ENCODE measurements around the gene CDCA5. TPM values are rescaled to one million over a fixed set of nuclear protein-coding genes. Genes with fewer than 3 reads are reported as not detected.

The CDCA5 gene
- total and polyA plus RNA-seq, 2 of the 4 experiments (the other 2 are of a cell fraction), result 9.1 to 14.0 TPM

- POLR2A ChIA-PET (ENCODE audit: unreplicated experiment), result no interaction called here
- H2BK120ac ChIP-seq (ENCODE audit: low read depth, low read length), result no peak overlapping the region
- H4K8ac ChIP-seq (ENCODE audit: low read depth in 2 of 2, low read length in 2 of 2), result no peak overlapping the region
- H2BK20ac ChIP-seq (ENCODE audit: low read depth, low read length), result no peak overlapping the region
- CTCF ChIA-PET, result no interaction called here
- no peak overlapping the region for H2AFZ ChIP-seq (replicated peaks; ENCODE audit: low read length, poor library complexity)
- H3K4ac ChIP-seq (ENCODE audit: low read depth, low read length), result no peak overlapping the region
- H4K20me1 ChIP-seq (ENCODE audit: insufficient read depth, low read length), result no peaks in the 10 kb centered on the region
- H3K23ac ChIP-seq (ENCODE audit: low read depth, low read length), result no peak overlapping the region
- no peak overlapping the region for H3K14ac ChIP-seq (replicated peaks; ENCODE audit: low read depth, low read length)
- H3K27ac ChIP-seq (ENCODE audit: insufficient read depth, low read length), result no peak overlapping the region
- DNase-seq, result no peak
- in situ Hi-C loops (cut with MboI; ENCODE audit: low sequenced_read_pairs), result no loop called here
- dilution Hi-C loops (cut with HindIII; ENCODE audit: low sequenced_read_pairs, unreplicated experiment), result no loop called here
- no peaks in the 10 kb centered on the region for H3K4me1 ChIP-seq (ENCODE audit: control insufficient read depth, insufficient read depth, low read length)
- H3K9me3 ChIP-seq (ENCODE audit: control insufficient read depth, insufficient read depth, low read length), result no peaks in the 10 kb centered on the region
- no peak overlapping the region for H2AK9ac ChIP-seq (replicated peaks; ENCODE audit: low read depth, low read length, poor library complexity)
- H3K4me2 ChIP-seq (ENCODE audit: low read depth, low read length), result no peak overlapping the region
- no peak overlapping the region for H3K18ac ChIP-seq (ENCODE audit: low read depth, low read length)
- WGBS, 2 experiments (ENCODE audit: extremely low coverage in 2 of 2, insufficient read length in 1 of 2), result no CpG with 5 or more reads among the region's 1 CpG
- H4K5ac ChIP-seq (ENCODE audit: low read depth, low read length), result no peak overlapping the region
- peaks cover 24% of the 10 kb centered on the region; the same call in 1 of the 2 replicates for H3K27me3 ChIP-seq (ENCODE audit: control insufficient read depth, insufficient read depth, low read length)
- H3K79me1 ChIP-seq (ENCODE audit: low read depth in 1 of 2, low read length in 2 of 2), result no peaks in the 10 kb centered on the region
- H3K4me3 ChIP-seq (ENCODE audit: insufficient read depth, low read depth, low read length), result no peak overlapping the region
- TF ChIP-seq MAFK (IDR thresholded peaks at IDR 0.05; ENCODE audit: low read depth, low read length) (no peak), FOS (IDR thresholded peaks at IDR 0.05; ENCODE audit: low read depth, low read length) (no peak), SMC3 (IDR thresholded peaks at IDR 0.05; ENCODE audit: low read depth, low read length) (no peak), CHD1 (IDR thresholded peaks at IDR 0.05; ENCODE audit: low read depth, low read length) (no peak), RCOR1 (IDR thresholded peaks at IDR 0.05; ENCODE audit: insufficient replicate concordance, low read length) (no peak), ELK1 (IDR thresholded peaks at IDR 0.05; ENCODE audit: borderline replicate concordance, low read depth, low read length) (no peak), CEBPB (IDR thresholded peaks at IDR 0.05; ENCODE audit: low read depth, low read length) (no peak), MAZ (IDR thresholded peaks at IDR 0.05; ENCODE audit: borderline replicate concordance, low read depth, low read length) (no peak), USF2 (IDR thresholded peaks at IDR 0.05; ENCODE audit: low read depth, low read length) (no peak), CTCF (conservative IDR thresholded peaks at IDR 0.05; ENCODE audit: low read depth, low read length) (no peak), RFX5 (IDR thresholded peaks at IDR 0.05; ENCODE audit: low read depth, low read length) (no peak)
- no peak for ATAC-seq (ENCODE audit: low read depth)
- peaks cover 5% of the 10 kb centered on the region; the same call in 1 of the 2 replicates for H3K9me1 ChIP-seq (ENCODE audit: insufficient read depth, low read length)
- H2BK5ac ChIP-seq (ENCODE audit: low read depth, low read length, poor library complexity, severe bottlenecking), result no peak overlapping the region
- BruUV-seq (replicated peaks), result no TSS peak
- no peak overlapping the region for H2AK5ac ChIP-seq (ENCODE audit: low read depth, low read length)
- no peak overlapping the region for H3K9ac ChIP-seq (ENCODE audit: low read depth, low read length)
- H2BK15ac ChIP-seq (ENCODE audit: low read depth, low read length), result no peak overlapping the region
- H3K36me3 ChIP-seq (ENCODE audit: control insufficient read depth, insufficient read depth, low read length), result no peaks in the 10 kb centered on the region
- H4K91ac ChIP-seq (ENCODE audit: insufficient read depth, low read depth, low read length), result no peak overlapping the region
- no peak overlapping the region for H3K56ac ChIP-seq (ENCODE audit: extremely low read depth, insufficient read depth, low read length)
- intact Hi-C loops (cut with micrococcal nuclease), result no loop called here
Measured at GRCh38 chr11:65055538-65055937, 28.3 kb downstream of the CDCA5 start.
